ENCODE results near the gene TPSD1.
"Not testable (repeated sequence)": the region's sequence is repeated elsewhere in the genome, so short reads cannot be mapped to it uniquely, and the experiment has no call there.

Gene TPSD1

DNA sequence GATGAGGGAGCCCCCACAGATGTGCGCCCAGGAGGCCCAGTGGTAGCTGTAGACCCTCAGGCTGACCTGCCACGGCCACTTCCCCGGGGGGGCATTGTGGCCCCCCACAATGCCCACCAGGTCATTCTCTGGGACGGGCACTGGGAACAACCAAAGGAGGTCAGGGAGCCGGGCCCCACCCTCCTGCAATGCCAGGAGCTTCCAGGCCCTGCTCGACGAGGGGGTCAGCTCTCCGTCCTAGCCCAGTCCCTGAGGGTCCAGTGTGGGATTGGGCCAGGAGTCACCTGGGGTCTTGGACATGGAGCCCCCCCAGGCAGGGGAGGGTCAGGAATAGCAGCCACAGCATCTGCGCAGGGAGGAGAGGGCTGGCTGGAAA lies 7.0 kb downstream of the TPSD1 start:
- DNase-seq (ENCODE audit: low read depth in 2 of 2): no peak

DNA sequence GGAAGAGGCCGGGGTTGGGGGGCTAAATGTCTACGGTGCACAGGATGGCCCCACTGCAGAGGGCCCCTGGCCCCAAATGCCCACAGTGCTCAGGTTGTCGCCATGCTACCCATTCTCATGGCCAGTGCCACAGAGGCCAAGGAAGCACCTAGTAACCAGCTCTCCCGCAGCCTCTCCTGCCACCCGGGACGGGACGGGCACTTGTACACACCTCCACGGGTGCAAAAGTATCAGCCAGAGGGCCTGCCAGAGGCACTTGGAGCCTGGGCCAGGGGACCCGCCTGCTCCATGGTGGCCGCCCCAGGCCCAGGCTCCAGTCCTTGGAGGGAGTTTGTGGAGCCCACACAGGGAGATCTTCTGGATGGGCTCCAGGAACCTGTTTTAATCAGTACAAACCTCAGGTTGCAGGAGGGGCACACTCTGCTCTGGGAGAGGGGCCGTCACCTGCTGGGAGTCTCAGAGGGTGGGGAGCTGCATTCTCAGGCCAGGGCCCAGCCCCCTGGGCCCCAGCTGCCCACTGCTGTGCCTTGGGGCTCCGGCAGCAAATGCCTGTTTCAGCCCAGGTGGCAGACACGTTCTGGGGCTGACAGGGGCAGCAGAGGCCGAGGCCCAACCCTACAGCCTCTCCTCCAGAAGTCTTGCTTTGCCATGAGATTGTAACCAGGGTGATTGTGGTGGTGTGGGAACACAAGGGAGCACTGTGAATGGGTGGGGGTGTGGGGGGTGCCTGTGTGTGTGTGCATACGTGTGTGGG lies 7.9 kb downstream of the TPSD1 start:
- DNase-seq (ENCODE audit: low read depth in 2 of 2): no peak

DNA sequence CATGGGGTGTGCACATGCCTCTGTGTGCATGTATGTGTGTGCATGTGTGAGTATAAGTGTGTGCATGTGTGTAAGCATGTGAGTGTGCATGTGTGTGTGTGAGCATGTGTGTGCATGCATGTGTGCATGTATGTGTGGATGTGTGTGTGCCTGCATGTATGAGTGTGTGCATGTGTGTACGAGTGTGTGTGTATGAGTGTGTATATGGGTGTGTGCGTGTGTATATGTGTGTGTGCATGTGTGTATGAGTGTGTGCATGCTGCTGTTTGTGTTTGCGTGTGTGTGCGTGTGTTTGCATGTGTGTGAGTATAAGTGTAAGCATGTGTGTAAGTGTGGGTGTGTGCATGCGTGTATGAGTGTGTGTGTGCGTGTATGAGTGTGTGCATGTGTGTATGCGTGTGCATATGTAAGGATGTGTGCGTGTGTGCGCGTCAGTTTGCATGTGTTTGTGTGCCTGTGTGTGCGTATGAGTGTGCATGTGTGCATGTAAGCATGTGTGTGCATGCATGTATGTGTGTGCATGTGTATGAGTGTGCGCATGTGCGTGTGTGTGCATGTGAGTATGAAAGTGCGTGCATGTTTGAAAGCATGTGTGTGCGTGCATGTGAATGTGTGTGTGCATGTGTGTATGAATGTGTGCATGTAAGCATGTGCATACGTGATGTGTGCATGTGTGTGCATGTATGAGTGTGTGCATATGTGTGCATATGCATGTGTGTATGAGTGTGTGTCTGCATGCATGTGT lies 8.6 kb downstream of the TPSD1 start:
- no peak for DNase-seq (ENCODE audit: low read depth in 2 of 2)

DNA sequence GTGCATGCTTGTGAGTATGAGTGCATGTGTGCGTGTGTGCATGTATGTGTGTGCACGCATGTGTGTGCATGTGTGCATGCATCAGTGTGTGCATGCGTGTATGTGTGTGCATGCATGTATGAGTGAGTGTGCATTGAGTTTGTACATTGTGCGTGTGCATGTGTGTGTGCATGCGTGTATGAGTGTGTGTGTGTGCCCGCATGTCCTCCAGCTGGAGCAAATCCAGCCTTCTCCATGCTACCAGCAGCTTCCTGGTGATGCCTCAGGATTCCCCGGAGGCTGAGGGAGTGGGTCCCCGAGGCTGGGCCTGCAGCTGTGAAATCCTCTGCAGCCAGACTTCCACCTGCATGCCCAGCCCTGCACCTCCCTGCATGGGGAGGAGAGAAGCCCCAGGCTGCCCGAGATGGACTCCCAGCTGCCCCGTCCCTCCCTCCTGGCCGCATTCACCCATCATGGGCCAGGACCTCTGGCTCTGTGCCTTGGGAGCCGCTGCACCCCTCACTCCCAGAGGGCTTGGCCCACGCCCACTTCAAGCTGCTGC lies 9.3 kb downstream of the TPSD1 start:
- DNase-seq (ENCODE audit: low read depth in 2 of 2): no peak

DNA sequence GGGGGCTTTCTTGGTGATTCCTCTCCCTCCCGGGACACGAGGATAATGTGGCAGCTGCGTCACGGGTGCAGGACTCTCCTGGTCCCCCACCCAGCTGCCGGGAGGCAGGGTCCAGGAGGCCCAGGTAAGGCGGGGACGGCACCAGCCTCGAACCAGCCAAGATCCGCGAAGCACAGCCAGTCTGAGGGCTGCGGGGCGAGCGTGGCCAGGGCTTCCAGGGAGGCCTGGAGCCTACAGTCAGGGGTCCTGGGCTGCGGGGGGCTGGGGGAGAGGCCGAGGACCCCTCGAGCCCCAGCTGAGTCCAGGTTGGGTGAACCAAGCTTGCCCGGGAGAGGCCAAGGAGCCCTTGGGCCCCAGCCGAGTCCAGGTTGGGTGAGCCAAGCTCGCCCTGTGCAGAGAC lies 10.0 kb downstream of the TPSD1 start:
- no peak for DNase-seq (ENCODE audit: low read depth in 2 of 2)

DNA sequence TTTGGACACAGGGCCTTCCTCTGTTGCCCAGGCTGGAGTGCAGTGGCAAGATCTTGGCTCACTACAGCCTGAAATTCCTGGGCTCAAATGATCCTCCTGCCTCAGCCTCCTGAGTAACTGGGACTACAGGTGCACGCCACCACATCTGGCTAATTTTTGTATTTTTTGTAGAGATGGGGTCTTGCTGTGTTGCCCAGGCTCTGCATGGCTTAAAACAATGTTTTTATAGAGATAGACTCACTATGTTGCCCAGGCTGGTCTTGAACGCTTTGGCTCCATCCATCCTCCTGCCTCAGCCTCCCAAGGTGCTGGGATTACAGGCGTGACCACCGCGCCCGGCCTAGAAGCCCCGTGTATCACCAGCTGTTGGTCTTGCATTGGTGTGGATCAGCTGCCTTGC lies 13.5 kb downstream of the TPSD1 start:
- DNase-seq (ENCODE audit: low read depth in 2 of 2): not testable (repeated sequence)

DNA sequence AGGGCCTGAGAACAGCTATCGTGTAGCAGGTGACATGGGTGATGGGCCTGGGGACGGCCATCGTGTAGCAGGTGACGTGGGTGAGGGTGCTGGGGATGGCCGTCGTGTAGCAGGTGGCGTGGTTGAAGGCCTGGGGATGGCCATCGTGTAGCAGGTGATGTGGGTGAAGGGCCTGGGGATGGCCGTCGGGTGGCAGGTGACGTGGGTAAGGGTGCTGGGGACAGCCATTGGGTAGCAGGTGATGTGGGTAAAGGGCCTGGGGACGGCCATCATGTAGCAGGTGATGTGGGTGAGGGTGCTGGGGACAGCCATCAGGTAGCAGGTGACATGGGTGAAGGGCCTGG lies 15.5 kb downstream of the TPSD1 start:
- no peak for DNase-seq (ENCODE audit: low read depth in 2 of 2)

DNA sequence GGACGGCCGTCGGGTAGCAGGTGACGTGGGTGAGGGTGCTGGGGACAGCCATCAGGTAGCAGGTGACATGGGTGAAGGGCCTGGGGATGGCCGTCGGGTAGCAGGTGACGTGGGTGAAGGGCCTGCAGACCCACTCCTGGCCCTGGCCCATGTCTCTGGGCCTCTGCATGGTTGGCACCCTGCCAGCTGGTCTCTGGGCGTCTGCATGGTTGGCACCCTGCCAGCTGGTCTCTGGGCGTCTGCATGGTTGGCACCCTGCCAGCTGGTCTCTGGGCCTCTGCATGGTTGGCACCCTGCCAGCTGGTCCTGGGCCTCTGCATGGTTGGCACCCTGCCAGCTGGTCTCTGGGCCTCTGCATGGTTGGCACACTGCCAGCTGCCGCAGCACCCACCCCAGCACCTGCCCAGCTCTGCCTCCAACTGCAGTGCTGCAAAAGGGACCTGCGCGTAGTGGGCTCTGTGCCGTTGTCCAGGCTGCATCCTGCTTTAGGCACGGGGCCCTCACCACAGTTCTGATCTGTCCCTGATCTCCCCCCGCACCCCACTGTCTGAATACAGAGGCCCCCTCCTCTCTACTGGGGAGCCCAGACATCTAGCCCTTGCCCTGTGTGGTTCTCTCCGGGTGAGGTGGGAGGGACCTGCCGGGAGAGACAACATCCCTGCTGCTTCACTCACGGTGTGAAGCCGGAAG lies 16.0 kb downstream of the TPSD1 start:
- not testable (repeated sequence) for DNase-seq (ENCODE audit: low read depth in 2 of 2)

DNA sequence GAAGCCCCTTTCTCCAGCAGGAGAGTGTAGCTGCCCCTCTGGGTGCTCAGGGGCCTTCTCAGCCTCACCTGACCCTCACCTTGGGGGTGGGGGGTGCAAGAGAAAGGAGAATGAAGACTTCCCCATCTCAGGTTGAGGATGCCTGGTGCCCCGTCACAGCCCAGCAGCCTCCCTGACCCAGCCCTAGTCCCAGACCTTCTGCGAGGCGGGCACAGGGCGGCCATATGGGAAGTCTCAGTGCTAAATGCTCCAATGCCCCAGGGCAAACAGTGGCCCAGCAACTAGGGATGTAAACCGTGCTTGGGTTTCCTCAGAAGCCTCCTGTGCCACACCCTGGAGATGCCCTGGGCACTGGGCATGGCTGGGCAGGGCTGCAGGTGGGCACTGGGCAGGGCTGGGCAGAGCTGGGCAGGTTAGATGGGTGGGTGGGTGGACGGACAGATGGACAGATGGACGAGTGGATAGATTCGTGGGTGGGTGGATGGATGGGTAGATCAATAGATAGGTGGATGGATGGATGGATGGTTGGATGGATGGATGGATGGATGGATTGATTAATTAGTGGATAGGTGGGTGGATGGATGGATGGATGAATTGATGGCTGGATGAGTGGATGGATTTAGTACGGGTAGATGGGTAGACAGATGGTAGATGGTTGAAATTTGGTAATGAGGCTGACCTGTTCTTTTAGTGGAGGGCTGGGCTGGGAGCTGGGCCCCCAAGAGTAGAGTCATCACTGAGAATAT lies 16.8 kb downstream of the TPSD1 start:
- no peak for DNase-seq (ENCODE audit: low read depth in 2 of 2)

DNA sequence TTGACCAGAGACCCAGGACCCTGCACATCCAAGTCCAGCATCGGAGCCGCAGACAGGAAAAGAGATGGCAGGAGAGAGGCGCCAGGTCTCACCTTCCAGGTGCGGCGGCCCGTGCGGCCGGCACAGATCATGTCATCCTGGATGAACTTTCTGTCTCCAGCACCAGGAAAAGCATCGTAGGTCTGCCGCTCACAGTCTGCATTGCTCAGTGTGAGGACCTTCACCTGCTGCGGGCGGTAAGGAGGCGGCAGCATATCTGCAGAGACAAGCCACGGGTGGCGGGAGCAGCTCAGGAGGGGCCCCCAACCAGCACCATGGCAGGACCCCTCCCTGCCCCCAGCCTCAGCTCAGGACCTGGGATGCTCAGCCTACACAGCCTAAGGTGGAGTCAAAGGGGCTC lies 17.9 kb downstream of the TPSD1 start:
- no peak for DNase-seq (ENCODE audit: low read depth in 2 of 2)

DNA sequence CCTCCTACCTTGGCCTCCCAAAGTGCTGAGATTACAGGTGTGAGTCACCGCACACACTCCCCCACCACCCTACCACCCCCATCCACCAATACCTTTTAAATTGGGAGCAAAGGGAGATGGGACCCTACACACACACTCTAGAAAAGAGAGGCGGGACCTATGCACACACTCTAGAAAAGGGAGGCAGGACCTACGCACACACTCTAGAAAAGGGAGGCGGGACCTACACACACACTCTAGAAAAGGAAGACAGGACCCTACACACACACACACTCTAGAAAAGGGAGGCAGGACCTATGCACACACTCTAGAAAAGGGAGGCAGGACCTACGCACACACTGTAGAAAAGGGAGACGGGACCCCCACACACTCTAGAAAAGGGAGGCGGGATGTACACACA lies 18.9 kb downstream of the TPSD1 start:
- no peak for DNase-seq (ENCODE audit: low read depth in 2 of 2)

DNA sequence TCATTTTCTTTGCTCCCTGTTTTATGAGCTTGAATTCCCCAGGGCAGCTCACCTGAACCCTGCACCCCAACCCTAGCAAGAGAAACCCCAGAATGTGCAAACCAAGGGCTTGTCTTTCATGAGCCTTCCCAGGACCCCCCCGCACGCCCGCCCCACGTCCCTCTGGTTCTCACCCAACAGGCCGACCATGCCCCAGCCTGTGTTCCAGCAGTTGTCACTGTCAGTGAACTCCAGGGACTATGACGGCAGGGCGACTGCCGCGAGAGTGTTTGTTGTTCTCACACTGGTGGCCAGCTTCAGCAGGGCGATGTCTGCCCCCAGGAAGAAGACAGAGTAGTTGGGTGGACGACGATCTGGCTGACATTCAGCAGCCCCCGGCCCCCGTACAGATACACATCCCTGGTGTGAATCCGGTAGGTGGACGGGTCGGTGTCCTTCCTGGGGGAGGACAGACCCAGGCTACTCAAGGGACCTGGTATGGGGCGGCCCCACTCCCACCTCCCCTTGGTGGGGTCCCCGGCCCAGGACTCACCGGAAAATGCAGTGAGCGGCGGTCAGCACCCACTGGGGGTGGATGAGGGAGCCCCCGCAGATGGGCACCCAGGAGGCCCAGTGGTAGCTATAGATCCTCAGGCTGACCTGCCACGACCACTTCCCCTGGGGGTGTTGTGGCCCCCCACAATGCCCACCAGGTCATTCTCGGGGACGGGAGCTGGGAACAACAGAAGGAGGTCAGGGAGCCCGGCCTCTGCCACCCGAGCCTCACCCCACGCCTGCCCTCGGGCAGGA lies 20.1 kb downstream of the TPSD1 start:
- DNase-seq (ENCODE audit: low read depth in 2 of 2): no peak

DNA sequence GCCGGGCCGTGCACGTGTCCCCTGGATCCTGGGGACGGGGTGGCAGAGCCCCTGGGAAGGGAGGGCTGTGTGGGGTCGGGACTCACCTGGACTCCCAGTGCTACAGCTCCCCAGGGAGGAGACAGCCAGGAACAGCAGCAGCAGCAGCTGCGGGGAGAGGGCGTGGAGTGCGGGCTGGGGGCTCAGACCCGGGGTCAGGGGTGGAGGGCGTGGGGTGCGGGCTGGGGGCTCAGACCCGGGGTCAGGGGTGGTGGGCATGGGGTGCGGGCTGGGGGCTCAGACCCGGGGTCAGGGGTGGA lies 20.7 kb downstream of the TPSD1 start:
- no peak for DNase-seq (ENCODE audit: low read depth in 2 of 2)

DNA sequence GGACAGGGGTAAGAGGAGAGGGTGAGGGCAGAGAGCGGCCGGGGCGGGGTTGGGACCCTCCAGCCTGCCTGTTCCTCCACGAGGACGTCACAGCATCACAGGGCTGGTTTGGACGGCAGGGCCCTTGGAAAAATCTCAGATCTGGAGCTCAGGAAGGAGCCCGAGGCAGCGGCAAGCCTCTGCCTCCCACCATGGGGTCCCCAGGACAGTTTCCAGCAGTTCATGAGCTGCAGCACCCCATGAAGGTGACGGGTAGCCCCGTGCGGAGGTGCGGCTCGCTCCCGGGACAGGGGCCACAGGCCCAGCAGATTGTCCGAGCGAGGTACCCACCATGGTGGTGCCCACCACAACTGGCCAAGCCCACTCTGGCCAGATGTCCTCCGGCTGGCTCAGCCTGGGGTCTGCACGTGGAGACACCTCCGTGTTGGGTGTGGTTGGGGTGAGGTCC lies 21.3 kb downstream of the TPSD1 start:
- DNase-seq (ENCODE audit: low read depth in 2 of 2): no peak

DNA sequence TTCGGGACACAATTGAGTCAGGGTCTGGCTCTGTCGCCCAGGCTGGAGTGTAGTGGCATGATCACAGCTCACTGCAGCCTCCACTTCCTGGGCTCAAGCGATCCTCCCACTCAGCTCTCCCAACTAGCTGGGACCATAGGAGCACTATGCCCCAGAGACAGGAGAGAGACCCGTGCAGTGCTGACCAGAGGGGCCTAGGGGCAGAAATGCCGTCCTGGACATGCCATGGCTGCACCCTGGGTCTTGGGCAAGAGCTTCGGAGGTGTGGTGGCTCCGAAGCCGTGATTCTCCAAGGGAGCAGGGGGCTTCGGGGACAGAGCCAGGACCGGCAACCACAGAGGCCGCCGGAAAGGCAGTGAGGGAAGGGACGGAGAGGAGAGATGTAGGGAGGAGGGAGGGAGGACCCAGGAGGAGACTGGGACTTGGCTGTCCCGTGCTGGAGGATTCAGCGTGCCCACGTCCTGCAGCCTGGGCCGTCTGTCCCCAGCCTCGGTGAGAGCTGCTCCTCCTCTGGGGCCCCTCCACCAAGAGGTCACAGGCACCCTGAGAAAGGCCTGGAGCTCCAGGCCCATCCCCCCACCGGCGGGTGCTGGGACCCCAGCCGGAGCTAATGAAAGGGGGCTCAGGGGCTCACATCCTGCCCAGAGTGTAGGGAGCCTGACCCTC lies 21.9 kb downstream of the TPSD1 start:
- DNase-seq (ENCODE audit: low read depth in 2 of 2): no peak

DNA sequence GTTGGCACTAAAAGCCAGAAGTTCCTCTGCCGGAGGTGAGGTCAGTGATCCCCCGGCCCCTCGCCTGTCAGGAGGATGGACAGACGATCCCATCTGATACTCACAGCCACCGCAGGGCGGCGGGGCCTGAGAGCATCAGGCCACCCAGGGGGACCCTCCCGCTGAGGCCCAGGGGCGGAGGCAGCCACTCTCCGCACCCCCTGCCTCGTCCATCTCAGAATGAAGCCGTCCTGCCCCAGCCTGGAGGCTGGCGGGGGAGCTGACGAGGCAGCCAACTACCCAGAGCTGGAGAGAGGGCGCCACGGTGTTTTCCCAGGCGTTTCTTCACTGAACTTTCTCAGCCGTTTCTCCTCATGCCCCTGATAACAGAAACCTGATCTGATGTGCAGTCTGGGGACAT lies 22.6 kb downstream of the TPSD1 start:
- DNase-seq (ENCODE audit: low read depth in 2 of 2): no peak

DNA sequence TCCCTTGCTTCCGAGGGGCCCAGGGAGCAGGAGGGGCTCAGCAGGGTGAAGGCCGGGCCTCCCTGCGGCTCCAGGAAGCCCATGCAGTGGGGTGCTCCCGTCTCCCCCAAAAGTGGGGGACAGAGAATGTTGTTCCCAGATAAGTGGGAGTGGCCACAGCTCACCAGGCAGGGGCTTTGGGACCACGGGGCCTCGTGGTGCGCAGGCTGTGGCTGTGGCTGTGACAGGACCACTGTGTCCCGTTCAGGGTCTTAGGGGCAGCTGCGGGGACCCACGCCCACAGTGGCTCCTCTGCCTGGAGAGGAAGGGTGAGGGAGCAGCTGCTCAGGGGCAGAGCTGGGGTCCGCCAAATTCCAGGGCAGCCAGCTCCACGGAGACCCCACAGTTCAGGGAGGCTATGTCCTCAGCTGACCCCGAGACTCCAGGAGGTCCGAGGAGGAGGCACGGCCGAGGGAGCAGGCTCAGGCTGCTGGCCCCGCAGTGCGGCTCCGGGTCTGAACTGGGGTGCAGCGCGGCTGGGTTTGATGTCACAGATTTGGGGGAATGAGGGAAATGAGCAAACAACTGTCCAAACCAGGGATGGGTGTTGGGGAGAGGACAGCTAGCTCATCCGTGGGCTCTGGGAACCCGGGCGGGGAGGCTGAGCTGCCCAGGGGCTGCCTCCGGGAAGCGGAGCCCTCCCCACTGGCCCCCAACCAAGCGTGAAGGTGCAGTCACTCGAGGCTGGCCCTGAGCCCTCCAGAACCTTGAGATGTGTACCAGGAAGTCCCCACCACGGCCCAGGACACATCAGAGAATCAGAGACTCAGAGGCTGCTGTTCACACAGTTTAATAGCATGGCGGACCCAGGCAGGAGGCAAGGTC lies 23.4 kb downstream of the TPSD1 start:
- no peak for DNase-seq (ENCODE audit: low read depth in 2 of 2)

DNA sequence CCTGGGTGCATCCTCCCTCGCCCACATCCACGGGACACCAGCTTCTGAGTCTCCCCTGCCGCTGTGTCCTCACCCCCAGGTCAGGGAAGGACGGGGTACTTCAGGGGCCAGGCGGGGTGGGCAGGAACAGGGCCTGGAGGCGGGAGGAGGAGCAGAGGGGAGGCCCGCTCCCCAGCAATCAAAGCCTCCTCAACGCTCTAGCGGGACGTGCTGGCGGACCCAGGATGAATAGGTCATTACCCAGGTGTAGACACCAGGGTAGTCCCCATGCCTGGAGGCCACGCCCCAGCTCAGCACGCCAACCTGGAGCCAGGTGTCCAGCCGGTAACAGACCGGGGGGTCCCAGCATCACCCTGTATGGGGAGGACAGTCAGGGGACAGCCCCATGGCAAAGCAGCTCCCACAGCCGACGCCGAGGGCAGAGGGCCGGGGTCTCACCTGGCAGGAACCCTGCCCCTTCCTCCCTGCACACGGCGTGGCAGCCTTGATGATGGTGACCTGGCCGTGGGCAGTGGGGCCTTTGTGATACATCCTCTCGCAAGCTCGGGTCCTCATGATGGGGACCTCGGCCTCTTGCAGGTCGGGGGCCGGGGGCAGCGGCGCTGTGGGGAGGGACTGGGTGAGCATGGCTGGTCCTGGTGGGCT lies 24.2 kb downstream of the TPSD1 start:
- no peak for DNase-seq (ENCODE audit: low read depth in 2 of 2)

DNA sequence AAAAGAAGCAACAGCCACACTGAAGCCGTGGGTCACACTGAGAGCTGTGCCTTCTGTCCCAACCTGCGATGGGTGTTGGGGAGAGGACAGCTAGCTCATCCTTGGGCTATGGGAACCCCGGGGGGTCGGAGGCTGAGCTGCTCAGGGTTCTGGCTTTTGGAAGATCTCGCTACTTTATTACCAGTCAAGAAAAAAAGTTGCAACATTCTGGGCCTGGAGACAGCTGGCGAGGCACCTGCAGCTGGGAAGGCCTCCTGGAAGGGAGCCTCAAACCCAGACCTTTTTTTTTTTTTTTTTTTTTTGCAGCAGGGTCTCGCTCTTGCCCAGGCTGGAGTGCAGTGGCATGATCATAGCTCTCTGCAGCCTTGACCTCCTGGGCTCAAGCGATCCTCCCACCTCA lies 24.9 kb downstream of the TPSD1 start:
- no peak for DNase-seq (ENCODE audit: low read depth in 2 of 2)
